ENCODE results near the gene SPCS1. TPM values are rescaled to one million over a fixed set of nuclear protein-coding genes. Genes with fewer than 3 reads are reported as not detected.

The SPCS1 gene
- total and polyA plus RNA-seq, 9 of the 15 experiments (the other 6 are each of a cell fraction or from before 2014, with no cell fraction given) = 73.9 to 567 (median 127) TPM

DNA sequence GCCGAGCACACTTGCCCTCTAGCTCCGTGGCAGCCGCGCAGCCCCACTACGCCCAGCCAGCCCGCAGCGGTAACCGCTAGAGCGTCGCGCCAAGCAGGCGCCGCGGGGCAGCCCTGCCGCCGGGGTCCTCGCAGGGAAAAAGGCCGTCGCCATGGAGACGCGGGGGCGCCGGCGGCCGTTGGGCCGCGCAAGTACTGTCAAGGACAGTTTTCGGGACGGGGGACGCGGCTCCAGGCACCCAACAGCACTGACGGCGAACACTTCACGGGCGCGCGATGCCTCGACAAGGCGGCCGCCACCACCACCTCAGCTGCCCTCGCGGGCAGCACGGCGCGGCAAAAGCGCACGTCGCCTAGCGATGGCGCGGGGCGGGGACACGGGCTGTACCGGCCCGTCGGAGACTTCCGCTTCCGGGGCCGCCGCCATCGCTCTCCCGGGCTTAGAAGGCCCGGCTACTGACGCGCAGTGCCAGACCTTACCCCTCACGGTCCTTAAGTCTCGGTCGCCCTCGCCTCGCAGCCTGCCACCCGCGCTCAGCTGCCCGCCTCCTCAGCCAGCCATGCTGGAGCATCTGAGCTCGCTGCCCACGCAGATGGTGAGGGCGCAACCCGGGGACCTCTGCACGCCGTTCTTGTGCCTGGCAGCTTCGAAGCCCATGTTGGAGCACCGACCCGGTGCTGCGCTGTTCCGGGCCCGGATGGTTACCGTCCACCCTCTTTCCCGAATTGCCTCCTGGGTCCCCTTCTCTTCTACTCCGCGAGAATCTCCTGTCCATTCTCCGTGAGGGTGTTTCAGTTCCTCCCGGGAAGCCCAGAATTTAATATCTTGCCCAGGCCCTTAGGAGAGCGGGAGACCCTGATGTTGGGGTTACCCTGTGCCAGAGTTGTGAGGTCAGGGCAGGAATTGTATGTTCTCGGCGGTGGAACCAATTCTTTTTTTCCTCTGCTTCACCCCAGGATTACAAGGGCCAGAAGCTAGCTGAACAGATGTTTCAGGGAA lies at the start of gene SPCS1, which contains the start of gene GLT8D1 (continued):
- TF ChIP-seq, protein P1, sequence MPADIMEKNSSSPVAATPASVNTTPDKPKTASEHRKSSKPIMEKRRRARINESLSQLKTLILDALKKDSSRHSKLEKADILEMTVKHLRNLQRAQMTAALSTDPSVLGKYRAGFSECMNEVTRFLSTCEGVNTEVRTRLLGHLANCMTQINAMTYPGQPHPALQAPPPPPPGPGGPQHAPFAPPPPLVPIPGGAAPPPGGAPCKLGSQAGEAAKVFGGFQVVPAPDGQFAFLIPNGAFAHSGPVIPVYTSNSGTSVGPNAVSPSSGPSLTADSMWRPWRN (IDR thresholded peaks at IDR 0.05; ENCODE audit: low read depth) = no peak
- TF ChIP-seq PML (IDR thresholded peaks at IDR 0.05; ENCODE audit: low read length) (no peak), SMARCA4 (IDR thresholded peaks at IDR 0.05) (no peak), POU5F1 (IDR thresholded peaks at IDR 0.05; ENCODE audit: borderline replicate concordance, low read depth, low read length, partially characterized antibody) (no peak), MYBL2 (IDR thresholded peaks at IDR 0.05; ENCODE audit: low read depth) (no peak), MYBL2 (CRISPR knock-in tag; IDR thresholded peaks at IDR 0.05; ENCODE audit: borderline replicate concordance) (no peak), HMGXB4 (CRISPR knock-in tag; IDR thresholded peaks at IDR 0.05) (no peak), ZNF124 (CRISPR knock-in tag; IDR thresholded peaks at IDR 0.05) (no peak), ZNF444 (CRISPR knock-in tag; IDR thresholded peaks at IDR 0.05) (no peak), HDAC1 (IDR thresholded peaks at IDR 0.05) (peak; percentile 38 to 99; a peak in 2 of 4 replicates)
- TF ChIP-seq, protein P2, sequence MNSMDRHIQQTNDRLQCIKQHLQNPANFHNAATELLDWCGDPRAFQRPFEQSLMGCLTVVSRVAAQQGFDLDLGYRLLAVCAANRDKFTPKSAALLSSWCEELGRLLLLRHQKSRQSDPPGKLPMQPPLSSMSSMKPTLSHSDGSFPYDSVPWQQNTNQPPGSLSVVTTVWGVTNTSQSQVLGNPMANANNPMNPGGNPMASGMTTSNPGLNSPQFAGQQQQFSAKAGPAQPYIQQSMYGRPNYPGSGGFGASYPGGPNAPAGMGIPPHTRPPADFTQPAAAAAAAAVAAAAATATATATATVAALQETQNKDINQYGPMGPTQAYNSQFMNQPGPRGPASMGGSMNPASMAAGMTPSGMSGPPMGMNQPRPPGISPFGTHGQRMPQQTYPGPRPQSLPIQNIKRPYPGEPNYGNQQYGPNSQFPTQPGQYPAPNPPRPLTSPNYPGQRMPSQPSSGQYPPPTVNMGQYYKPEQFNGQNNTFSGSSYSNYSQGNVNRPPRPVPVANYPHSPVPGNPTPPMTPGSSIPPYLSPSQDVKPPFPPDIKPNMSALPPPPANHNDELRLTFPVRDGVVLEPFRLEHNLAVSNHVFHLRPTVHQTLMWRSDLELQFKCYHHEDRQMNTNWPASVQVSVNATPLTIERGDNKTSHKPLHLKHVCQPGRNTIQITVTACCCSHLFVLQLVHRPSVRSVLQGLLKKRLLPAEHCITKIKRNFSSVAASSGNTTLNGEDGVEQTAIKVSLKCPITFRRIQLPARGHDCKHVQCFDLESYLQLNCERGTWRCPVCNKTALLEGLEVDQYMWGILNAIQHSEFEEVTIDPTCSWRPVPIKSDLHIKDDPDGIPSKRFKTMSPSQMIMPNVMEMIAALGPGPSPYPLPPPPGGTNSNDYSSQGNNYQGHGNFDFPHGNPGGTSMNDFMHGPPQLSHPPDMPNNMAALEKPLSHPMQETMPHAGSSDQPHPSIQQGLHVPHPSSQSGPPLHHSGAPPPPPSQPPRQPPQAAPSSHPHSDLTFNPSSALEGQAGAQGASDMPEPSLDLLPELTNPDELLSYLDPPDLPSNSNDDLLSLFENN (IDR thresholded peaks at IDR 0.05; ENCODE audit: low read depth in 2 of 2, low read length in 2 of 2) = no peak
- TF ChIP-seq, protein P3, sequence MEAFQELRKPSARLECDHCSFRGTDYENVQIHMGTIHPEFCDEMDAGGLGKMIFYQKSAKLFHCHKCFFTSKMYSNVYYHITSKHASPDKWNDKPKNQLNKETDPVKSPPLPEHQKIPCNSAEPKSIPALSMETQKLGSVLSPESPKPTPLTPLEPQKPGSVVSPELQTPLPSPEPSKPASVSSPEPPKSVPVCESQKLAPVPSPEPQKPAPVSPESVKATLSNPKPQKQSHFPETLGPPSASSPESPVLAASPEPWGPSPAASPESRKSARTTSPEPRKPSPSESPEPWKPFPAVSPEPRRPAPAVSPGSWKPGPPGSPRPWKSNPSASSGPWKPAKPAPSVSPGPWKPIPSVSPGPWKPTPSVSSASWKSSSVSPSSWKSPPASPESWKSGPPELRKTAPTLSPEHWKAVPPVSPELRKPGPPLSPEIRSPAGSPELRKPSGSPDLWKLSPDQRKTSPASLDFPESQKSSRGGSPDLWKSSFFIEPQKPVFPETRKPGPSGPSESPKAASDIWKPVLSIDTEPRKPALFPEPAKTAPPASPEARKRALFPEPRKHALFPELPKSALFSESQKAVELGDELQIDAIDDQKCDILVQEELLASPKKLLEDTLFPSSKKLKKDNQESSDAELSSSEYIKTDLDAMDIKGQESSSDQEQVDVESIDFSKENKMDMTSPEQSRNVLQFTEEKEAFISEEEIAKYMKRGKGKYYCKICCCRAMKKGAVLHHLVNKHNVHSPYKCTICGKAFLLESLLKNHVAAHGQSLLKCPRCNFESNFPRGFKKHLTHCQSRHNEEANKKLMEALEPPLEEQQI (IDR thresholded peaks at IDR 0.05) = no peak
- TF ChIP-seq, protein P4, sequence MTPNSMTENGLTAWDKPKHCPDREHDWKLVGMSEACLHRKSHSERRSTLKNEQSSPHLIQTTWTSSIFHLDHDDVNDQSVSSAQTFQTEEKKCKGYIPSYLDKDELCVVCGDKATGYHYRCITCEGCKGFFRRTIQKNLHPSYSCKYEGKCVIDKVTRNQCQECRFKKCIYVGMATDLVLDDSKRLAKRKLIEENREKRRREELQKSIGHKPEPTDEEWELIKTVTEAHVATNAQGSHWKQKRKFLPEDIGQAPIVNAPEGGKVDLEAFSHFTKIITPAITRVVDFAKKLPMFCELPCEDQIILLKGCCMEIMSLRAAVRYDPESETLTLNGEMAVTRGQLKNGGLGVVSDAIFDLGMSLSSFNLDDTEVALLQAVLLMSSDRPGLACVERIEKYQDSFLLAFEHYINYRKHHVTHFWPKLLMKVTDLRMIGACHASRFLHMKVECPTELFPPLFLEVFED (CRISPR knock-in tag; conservative IDR thresholded peaks at IDR 0.05) = no peak
- TF ChIP-seq, protein P5, sequence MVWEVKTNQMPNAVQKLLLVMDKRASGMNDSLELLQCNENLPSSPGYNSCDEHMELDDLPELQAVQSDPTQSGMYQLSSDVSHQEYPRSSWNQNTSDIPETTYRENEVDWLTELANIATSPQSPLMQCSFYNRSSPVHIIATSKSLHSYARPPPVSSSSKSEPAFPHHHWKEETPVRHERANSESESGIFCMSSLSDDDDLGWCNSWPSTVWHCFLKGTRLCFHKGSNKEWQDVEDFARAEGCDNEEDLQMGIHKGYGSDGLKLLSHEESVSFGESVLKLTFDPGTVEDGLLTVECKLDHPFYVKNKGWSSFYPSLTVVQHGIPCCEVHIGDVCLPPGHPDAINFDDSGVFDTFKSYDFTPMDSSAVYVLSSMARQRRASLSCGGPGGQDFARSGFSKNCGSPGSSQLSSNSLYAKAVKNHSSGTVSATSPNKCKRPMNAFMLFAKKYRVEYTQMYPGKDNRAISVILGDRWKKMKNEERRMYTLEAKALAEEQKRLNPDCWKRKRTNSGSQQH (CRISPR knock-in tag; IDR thresholded peaks at IDR 0.05) = no peak

Measured in K562 (cell line).